ENCODE data around the gene HDAC5. TPM values are rescaled to one million over a fixed set of nuclear protein-coding genes. Genes with fewer than 3 reads are reported as not detected.
"Not testable (repeated sequence)": the region's sequence is repeated elsewhere in the genome, so short reads cannot be mapped to it uniquely, and the experiment has no call there.

The HDAC5 gene
- total RNA-seq, 4 donors from 2014 or later: 31.1 to 135 (median 68.0) TPM

- H3K27me3 ChIP-seq: no peaks in the 10 kb centered on the region
- H3K27ac ChIP-seq: no peak overlapping the region
- intact Hi-C loops (cut with DNase I): no loop called here
- WGBS, 2 donors: 91 to 96% methylated on average over 9 of the region's 9 CpGs
- no peak overlapping the region for H3K4me3 ChIP-seq
- H3K36me3 ChIP-seq: peaks cover 0 to 84% (median 36%) of the 10 kb centered on the region in 3 donors
- peaks cover 0 to 14% (median 6%) of the 10 kb centered on the region in 3 donors for H3K4me1 ChIP-seq
- H3K9me3 ChIP-seq: no peaks in the 10 kb centered on the region
- DNase-seq: no peak
- TF ChIP-seq POLR2A (IDR thresholded peaks at IDR 0.05): no peak
- no peak for TF ChIP-seq CTCF (IDR thresholded peaks at IDR 0.05)
Observed at GRCh38 chr17:44049294-44050060, 74.0 kb downstream of the HDAC5 start.

- WGBS, 2 donors: 96 to 99% methylated on average over 6 to 7 of the region's 7 CpGs
- H3K4me3 ChIP-seq: not testable (repeated sequence)
- H3K36me3 ChIP-seq: peaks cover 0 to 72% (median 29%) of the 10 kb centered on the region in 3 donors
Observed at GRCh38 chr17:44046893-44047292, 76.5 kb downstream of the HDAC5 start.

GRCh38 chr17:44045486-44045885 lies 78.0 kb downstream of the HDAC5 start:
- WGBS, 2 donors: 62 to 71% methylated on average over 4 of the region's 4 CpGs
- no peak for TF ChIP-seq POLR2A (IDR thresholded peaks at IDR 0.05)
- no peak for TF ChIP-seq CTCF (IDR thresholded peaks at IDR 0.05)
- Histone ChIP-seq H3K9me3 (no peaks in the 10 kb centered on the region), H3K27me3 (no peaks in the 10 kb centered on the region), H3K4me1 (peaks cover 9 to 45% (median 29%) of the 10 kb centered on the region in 3 donors), H3K27ac (no peak overlapping the region), H3K4me3 (no peak overlapping the region), H3K36me3 (peaks cover 0 to 58% (median 17%) of the 10 kb centered on the region in 3 donors)
- DNase-seq: no peak
- intact Hi-C loops (cut with DNase I): no loop called here

More at GRCh38 chr17:44046893-44047292, 76.5 kb downstream of the HDAC5 start:
- H3K9me3 ChIP-seq; H3K27me3 ChIP-seq; intact Hi-C loops (cut with DNase I); H3K27ac ChIP-seq; DNase-seq: not testable (repeated sequence)
- peaks cover 0 to 31% (median 23%) of the 10 kb centered on the region in 3 donors for H3K4me1 ChIP-seq

GRCh38 chr17:44044071-44044470 lies 79.4 kb downstream of the HDAC5 start:
- 8 to 9% methylated on average over 1 of the region's 1 CpG for WGBS, 2 donors

GRCh38 chr17:44043272-44043696 lies 80.2 kb downstream of the HDAC5 start:
- Histone ChIP-seq H3K36me3 (peaks cover 0 to 45% (median 8%) of the 10 kb centered on the region in 3 donors), H3K4me1 (peaks cover 16 to 54% (median 36%) of the 10 kb centered on the region in 3 donors), H3K9me3 (no peaks in the 10 kb centered on the region), H3K27me3 (no peaks in the 10 kb centered on the region), H3K27ac (peak overlapping the region; percentile 7 to 77 (median 51)), H3K4me3 (no peak overlapping the region)
- TF ChIP-seq CTCF (IDR thresholded peaks at IDR 0.05) (no peak), POLR2A (IDR thresholded peaks at IDR 0.05) (no peak)
- WGBS, 2 donors: 16 to 41% methylated on average over 2 to 4 of the region's 4 CpGs
- intact Hi-C loops (cut with DNase I): no loop called here
- DNase-seq: no peak

More at GRCh38 chr17:44044071-44044470, 79.4 kb downstream of the HDAC5 start:
- H3K9me3 ChIP-seq: no peaks in the 10 kb centered on the region
- peaks cover 16 to 54% (median 36%) of the 10 kb centered on the region in 3 donors for H3K4me1 ChIP-seq
- H3K27ac ChIP-seq: peak overlapping the region; percentile 7 to 77 (median 45)
- intact Hi-C loops (cut with DNase I): no loop called here
- no peaks in the 10 kb centered on the region for H3K27me3 ChIP-seq
- no peak for DNase-seq
- no peak overlapping the region for H3K4me3 ChIP-seq
- TF ChIP-seq CTCF (IDR thresholded peaks at IDR 0.05): no peak
- no peak for TF ChIP-seq POLR2A (IDR thresholded peaks at IDR 0.05)
- H3K36me3 ChIP-seq: peaks cover 0 to 45% (median 6%) of the 10 kb centered on the region in 3 donors
